Measurements from ENCODE around the gene MACROD2.

- TF ChIP-seq CTCF (optimal IDR thresholded peaks at IDR 0.05 in 1 of 3, IDR thresholded peaks at IDR 0.05 in 1 of 3, conservative IDR thresholded peaks at IDR 0.05 in 1 of 3; ENCODE audit: extremely low read depth in 1 of 3, insufficient read depth in 2 of 3, low read length in 3 of 3), result no peak
- no peak for TF ChIP-seq EZH2 (IDR thresholded peaks at IDR 0.05; ENCODE audit: low read length)
Measured at GRCh38 chr20:14178952-14179351, 183.6 kb downstream of the MACROD2 start.
